DMS 273 (cell line): ENCODE data around the gene GBE1.

Experiments used
- DNase-seq: peaks from one replicate; lab custom pipeline; 2025; ENCODE audit not compliant: unreplicated experiment; lab: John Stamatoyannopoulos, UW

The GBE1 gene

GRCh38 chr3:81624756-81625155, 136.7 kb downstream of the GBE1 start:
- no peak for DNase-seq

DNA sequence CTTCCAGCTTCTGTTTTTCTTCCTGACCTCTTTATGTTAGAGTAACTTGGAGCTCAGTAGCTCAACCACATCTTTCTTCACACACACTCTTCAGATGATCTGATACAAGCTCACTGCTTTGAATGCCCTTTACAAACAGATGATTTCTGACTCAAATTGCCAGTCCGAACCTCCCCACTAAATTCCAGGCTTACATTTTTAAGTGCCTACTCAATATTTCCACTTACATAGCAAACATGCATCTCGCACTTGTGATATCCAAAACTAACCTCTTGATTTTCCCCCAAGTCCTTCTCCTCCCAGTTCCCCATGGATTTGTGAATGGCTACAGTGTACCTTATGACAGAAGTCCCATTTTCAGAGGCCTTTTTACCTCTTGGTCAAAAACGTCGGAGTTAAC, 139.1 kb downstream of the GBE1 start:
- DNase-seq = no peak

- no peak for DNase-seq
Measured at GRCh38 chr3:81621277-81621676, 140.2 kb downstream of the GBE1 start.

DNA sequence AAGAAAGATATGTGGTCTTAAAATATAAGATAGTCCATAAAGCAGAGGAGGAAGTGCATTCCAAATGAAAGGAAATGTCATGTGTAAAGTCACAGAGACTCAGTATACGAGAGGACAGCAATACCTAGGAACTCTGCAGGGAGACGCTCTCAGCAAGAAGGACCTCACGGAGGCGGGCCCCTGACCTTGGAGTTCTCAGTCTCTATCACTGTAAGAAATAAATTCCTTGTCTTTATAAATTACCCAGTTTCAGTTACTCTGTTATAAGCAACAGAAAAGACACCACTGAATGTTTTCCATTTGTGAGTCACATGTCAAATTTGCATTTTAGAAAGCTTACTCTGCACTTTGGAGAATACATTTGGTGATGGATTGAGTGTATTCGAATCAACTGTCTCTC, 140.6 kb downstream of the GBE1 start:
- DNase-seq = no peak

GRCh38 chr3:81612768-81613167, 148.7 kb downstream of the GBE1 start:
- DNase-seq = no peak

DNA sequence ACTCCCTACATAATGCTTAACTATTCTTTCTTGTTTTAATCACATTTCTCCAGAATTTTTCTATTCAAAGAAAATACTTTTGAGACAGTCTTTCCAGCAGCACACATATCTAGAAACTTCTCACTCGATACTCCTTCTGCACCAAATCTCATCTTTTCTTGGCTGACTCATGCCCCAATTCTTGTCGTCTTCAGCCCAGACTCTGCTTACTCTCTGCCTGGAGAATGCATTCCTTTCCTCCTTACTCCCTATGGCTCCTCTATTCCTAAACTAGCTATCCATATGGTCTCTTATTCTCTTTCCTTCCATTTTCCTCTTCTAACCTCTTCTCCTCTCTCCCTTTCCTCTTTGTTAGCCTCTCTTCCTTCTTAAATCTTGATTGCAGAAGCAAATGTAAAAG, 158.7 kb downstream of the GBE1 start:
- no peak for DNase-seq

GRCh38 chr3:81601707-81602305, 159.6 kb downstream of the GBE1 start:
- DNase-seq = no peak

DNA sequence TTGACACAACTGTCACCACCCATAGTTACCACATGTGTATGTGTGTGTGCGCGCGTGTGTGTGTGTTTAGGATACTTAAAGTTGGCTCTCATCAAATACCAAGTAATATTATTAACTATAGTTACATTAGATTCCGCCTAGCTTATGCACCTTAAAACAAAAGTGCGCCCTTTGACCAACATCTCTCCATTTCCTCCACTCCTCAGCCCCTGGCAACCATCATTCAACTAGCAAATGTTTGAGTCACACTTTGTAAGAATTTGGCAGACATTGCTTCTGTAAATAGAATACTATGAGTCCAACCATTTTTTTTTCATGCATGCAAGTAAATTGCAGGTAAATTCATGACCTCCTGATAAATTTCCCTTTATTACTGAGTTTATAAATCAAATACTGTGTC, 169.3 kb downstream of the GBE1 start:
- DNase-seq = no peak

DNA sequence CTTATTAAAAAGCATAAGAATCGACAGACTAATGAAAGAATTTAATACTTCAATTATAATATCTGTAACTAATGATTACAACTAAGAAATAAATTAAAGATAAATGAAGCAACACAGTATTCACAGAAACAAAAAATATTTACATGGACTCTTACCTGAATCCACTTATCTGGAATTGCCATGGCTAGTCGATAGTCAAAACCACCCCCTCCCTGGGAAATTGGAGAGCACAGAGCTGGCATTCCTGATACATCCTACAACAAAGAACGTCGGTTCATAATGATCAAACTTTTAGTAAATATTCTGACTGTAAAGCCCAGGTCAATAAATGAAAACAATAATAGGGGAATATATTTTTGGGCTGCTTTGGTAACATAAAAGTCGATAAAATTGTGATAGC, 175.5 kb downstream of the GBE1 start:
- no peak for DNase-seq

GRCh38 chr3:81585056-81585455, 176.4 kb downstream of the GBE1 start:
- DNase-seq = no peak

DNA sequence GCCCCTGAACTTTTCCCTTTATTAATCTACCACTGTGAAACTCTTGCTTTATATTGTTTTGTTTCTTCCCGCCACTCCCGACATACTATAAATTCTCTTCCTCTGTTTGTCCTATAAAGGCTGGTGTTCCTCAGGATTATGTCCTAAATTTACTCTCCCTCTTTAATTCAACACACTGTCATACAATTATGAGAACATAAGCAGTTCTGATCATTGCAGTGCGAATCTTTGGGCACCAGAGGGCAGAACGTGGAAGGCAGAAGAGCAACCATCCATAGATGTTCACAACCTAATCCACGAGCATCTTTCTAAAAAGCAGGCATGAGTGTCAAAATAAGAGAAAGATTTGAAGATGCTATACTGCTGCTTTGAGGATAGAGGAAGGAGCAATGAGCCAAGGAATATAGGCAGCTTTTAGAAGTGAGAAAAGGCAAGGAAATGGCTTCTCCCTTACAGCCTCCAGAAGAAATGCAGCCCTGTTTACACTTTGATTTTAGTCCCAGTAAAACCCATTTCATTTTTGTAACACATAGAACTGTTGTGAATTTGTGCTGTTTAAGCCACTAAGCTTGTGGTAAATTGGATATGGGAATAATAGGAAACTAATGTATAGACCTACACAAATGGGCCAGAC, 179.4 kb downstream of the GBE1 start:
- peak; percentile 53 for DNase-seq

- DNase-seq = no peak
Measured at GRCh38 chr3:81580355-81580754, 181.1 kb downstream of the GBE1 start.

DNA sequence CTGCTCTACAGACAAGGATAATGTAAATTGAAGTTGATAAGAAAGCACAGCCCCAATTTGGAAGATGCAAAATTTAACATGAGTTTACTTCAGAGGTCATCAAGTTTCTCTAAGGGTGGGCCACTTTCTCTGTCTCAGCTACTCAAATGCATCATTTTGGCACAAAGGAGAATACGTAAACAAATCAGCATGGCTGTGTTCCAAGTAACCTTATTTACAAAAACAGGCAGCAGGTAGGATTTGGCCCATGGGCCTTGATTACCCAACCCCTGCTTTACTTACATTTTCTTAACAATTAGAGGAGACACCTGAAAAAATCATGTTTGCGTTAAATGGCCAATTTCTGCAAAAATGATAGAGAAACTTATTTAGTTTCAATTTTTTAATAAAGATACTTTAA, 181.7 kb downstream of the GBE1 start:
- no peak for DNase-seq

DNA sequence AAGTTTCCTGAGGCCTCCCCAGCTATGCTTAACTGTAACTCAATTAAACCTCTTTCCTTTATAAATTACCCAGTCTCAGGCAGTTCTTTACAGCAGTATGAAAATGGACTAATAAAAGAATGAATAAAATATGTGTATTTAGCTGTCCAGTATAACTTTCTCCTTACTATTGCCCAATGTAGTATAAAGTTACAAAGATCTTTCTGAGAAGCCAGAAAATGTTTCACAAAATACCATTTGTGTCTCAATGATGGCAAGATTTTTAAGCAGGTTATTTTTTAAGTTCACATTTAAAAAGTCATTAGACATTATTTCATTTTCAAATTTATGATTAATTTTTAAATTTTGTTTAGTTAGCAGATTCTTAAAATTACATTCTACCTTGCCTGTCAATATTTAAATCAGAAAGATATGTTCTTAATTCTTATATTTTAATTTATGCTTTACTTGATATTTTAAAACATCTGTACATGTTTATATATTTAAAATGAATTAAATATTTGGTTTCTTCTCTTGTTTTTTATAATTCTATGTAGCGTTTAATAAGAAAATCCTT, 189.2 kb downstream of the GBE1 start:
- no peak for DNase-seq

GRCh38 chr3:81568378-81568777, 193.1 kb downstream of the GBE1 start:
- DNase-seq = no peak

DNA sequence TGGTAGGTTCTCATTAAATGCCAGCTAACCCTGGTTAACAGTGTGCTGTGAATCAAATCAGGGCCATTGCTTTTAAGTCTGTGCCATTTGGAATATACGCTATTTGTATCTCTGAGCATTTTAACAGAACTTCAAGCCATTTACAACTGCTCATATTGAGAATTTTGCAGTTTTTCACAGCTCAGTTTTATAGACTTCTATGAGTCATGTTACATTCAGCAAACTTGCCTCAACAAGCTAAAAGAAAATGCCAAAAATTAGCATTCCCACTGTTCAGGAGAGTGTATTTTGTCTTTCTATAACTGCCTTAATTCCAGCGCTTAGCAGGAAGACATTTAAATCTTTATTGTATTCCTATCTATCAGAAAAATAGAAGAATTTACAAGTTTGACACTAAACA, 196.4 kb downstream of the GBE1 start:
- DNase-seq = no peak

- DNase-seq = no peak
Measured at GRCh38 chr3:81558106-81558505, 203.3 kb downstream of the GBE1 start.

- DNase-seq = no peak
Measured at GRCh38 chr3:81554801-81555200, 206.6 kb downstream of the GBE1 start.

DNA sequence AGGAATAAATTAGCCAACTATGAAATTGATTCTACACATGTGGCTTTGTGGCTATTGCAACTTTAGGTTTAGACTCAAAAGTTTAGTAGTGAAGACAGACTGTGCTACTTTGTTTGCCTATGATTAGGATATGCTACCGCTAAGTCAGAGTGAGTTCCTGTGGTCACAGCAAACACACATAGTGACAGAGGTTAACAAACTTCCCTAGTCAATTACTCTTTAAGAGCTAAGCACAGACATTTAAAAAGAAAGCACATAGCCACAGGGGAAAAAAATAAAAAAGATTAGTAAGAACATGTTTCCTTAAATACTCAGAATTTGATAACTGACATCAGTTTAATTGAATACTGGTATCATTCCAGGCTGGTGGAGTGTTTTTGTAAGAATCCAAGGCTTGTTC, 207.1 kb downstream of the GBE1 start:
- no peak for DNase-seq

GRCh38 chr3:81550415-81550814, 211.0 kb downstream of the GBE1 start:
- no peak for DNase-seq

- DNase-seq = no peak
Measured at GRCh38 chr3:81549831-81550230, 211.6 kb downstream of the GBE1 start.

- DNase-seq = no peak
Measured at GRCh38 chr3:81549388-81549787, 212.1 kb downstream of the GBE1 start.

GRCh38 chr3:81545572-81545971, 215.9 kb downstream of the GBE1 start:
- no peak for DNase-seq
